Measurements from ENCODE around the gene YIF1A. TPM values are rescaled to one million over a fixed set of nuclear protein-coding genes. Genes with fewer than 3 reads are reported as not detected.

Gene YIF1A
- total RNA-seq, 1 donor from 2014 or later = 146 TPM

GRCh38 chr11:66251809-66252208, 37.1 kb downstream of the YIF1A start:
- H3K4me3 Mint-ChIP-seq (ENCODE audit: unreplicated experiment) = no peak overlapping the region
- peaks cover 3% of the 10 kb centered on the region for H3K4me1 Mint-ChIP-seq (ENCODE audit: unreplicated experiment)
- peaks cover 14% of the 10 kb centered on the region for H3K36me3 Mint-ChIP-seq (ENCODE audit: unreplicated experiment)
- DNase-seq (ENCODE audit: extremely low spot score, unreplicated experiment) = no peak
- H3K27me3 Mint-ChIP-seq (ENCODE audit: unreplicated experiment) = no peaks in the 10 kb centered on the region
- no peak overlapping the region for H3K27ac Mint-ChIP-seq (ENCODE audit: unreplicated experiment)
- no peak for TF ChIP-seq CTCF (IDR thresholded peaks at IDR 0.05)
- no peaks in the 10 kb centered on the region for H3K9me3 Mint-ChIP-seq (ENCODE audit: unreplicated experiment)

GRCh38 chr11:66248903-66249302, 40.0 kb downstream of the YIF1A start:
- Mint-ChIP-seq H3K4me3 (ENCODE audit: unreplicated experiment) (no peak overlapping the region), H3K27ac (ENCODE audit: unreplicated experiment) (no peak overlapping the region), H3K4me1 (ENCODE audit: unreplicated experiment) (no peaks in the 10 kb centered on the region), H3K9me3 (ENCODE audit: unreplicated experiment) (no peaks in the 10 kb centered on the region), H3K27me3 (ENCODE audit: unreplicated experiment) (no peaks in the 10 kb centered on the region), H3K36me3 (ENCODE audit: unreplicated experiment) (peaks cover 22% of the 10 kb centered on the region)
- no peak for TF ChIP-seq CTCF (IDR thresholded peaks at IDR 0.05)
- no peak for DNase-seq (ENCODE audit: extremely low spot score, unreplicated experiment)

DNA sequence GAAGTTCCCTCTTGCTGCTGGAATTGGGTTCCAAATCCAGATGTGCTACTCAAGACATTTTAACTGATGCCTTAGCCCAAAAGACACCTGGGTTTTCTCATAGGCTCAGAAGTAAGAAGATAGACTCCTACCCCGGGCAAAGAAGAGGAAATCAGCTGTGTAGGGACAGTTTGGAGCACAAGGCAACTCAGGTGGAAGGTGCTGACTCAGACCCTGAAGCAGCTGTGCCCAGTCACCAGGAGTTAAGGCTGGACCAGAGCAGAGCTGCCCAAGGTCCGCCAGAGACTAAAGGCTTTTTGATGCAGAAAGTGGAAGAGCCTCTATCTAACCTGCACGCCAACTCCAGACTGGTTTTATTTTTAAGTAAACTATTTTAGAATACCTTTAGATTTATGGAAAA, 41.1 kb downstream of the YIF1A start:
- Mint-ChIP-seq H3K4me1 (ENCODE audit: unreplicated experiment) (no peaks in the 10 kb centered on the region), H3K27me3 (ENCODE audit: unreplicated experiment) (no peaks in the 10 kb centered on the region), H3K4me3 (ENCODE audit: unreplicated experiment) (no peak overlapping the region), H3K27ac (ENCODE audit: unreplicated experiment) (no peak overlapping the region), H3K36me3 (ENCODE audit: unreplicated experiment) (peaks cover 16% of the 10 kb centered on the region), H3K9me3 (ENCODE audit: unreplicated experiment) (no peaks in the 10 kb centered on the region)
- no peak for TF ChIP-seq CTCF (IDR thresholded peaks at IDR 0.05)
- DNase-seq (ENCODE audit: extremely low spot score, unreplicated experiment) = no peak

GRCh38 chr11:66247295-66247694, 41.6 kb downstream of the YIF1A start:
- Mint-ChIP-seq H3K36me3 (ENCODE audit: unreplicated experiment) (peaks cover 19% of the 10 kb centered on the region), H3K27ac (ENCODE audit: unreplicated experiment) (no peak overlapping the region), H3K9me3 (ENCODE audit: unreplicated experiment) (no peaks in the 10 kb centered on the region), H3K4me1 (ENCODE audit: unreplicated experiment) (no peaks in the 10 kb centered on the region), H3K4me3 (ENCODE audit: unreplicated experiment) (no peak overlapping the region), H3K27me3 (ENCODE audit: unreplicated experiment) (no peaks in the 10 kb centered on the region)
- no peak for DNase-seq (ENCODE audit: extremely low spot score, unreplicated experiment)
- no peak for TF ChIP-seq CTCF (IDR thresholded peaks at IDR 0.05)

GRCh38 chr11:66243782-66244535, 45.0 kb downstream of the YIF1A start:
- H3K27ac Mint-ChIP-seq (ENCODE audit: unreplicated experiment) = no peak overlapping the region
- no peaks in the 10 kb centered on the region for H3K9me3 Mint-ChIP-seq (ENCODE audit: unreplicated experiment)

More at GRCh38 chr11:66243782-66244535, 45.0 kb downstream of the YIF1A start:
- DNase-seq (ENCODE audit: extremely low spot score, unreplicated experiment) = no peak
- H3K36me3 Mint-ChIP-seq (ENCODE audit: unreplicated experiment) = peaks cover 22% of the 10 kb centered on the region
- no peaks in the 10 kb centered on the region for H3K27me3 Mint-ChIP-seq (ENCODE audit: unreplicated experiment)
- no peak overlapping the region for H3K4me3 Mint-ChIP-seq (ENCODE audit: unreplicated experiment)
- no peak for TF ChIP-seq CTCF (IDR thresholded peaks at IDR 0.05)
- H3K4me1 Mint-ChIP-seq (ENCODE audit: unreplicated experiment) = no peaks in the 10 kb centered on the region
